DOHH2 (cell line): ENCODE results near the gene TYMS.

ENCODE experiments used
- H3F3A ChIP-seq: fragments of 200-600 bp; sonication (generic), shearing (Covaris generic); 2 replicates; pipeline ENCODE4 v1.6.0; 2016; ENCODE audit warnings: antibody characterized with exemption, mild to moderate bottlenecking; ENCODE audit not compliant: control insufficient read depth, insufficient read depth
- H3K27ac ChIP-seq: fragments of 200-600 bp; sonication (generic); 2 replicates; pipeline ENCODE4 v1.5.1; 2014; ENCODE audit warnings: low read depth, mild to moderate bottlenecking, low read length, moderate library complexity
- H3K27me3 ChIP-seq: fragments of 200-600 bp; sonication (generic); 2 replicates; pipeline ENCODE4 v1.6.1; 2014; ENCODE audit warnings: mild to moderate bottlenecking, low read length, mixed read lengths; ENCODE audit not compliant: control insufficient read depth
- H3K36me3 ChIP-seq: fragments of 200-600 bp; sonication (generic); 2 replicates; pipeline ENCODE4 v1.6.1; 2014; ENCODE audit warnings: mild to moderate bottlenecking, low read length, moderate library complexity, mixed read lengths; ENCODE audit not compliant: control insufficient read depth
- H3K4me1 ChIP-seq: fragments of 200-600 bp; sonication (generic); 2 replicates; pipeline ENCODE4 v1.6.1; 2014; ENCODE audit warnings: mild to moderate bottlenecking, low read length, mixed read lengths; ENCODE audit not compliant: control insufficient read depth
- H3K4me2 ChIP-seq: fragments of 200-600 bp; sonication (generic); 2 replicates; pipeline ENCODE4 v1.6.0; 2014; ENCODE audit warnings: mild to moderate bottlenecking, low read length, moderate library complexity
- H3K4me3 ChIP-seq: fragments of 200-600 bp; sonication (generic); 2 replicates; pipeline ENCODE4 v1.5.1; 2014; ENCODE audit warnings: mild to moderate bottlenecking, low read length, mixed read lengths
- H3K79me2 ChIP-seq: fragments of 200-600 bp; sonication (generic); 2 replicates; pipeline ENCODE4 v1.6.1; 2014; ENCODE audit warnings: mild to moderate bottlenecking, low read length, mixed read lengths; ENCODE audit not compliant: control insufficient read depth
- H3K9me2 ChIP-seq: fragments of 200-600 bp; sonication (generic); replicated peaks from 2 replicates; pipeline ENCODE4 v1.6.1; 2014; ENCODE audit warnings: mild to moderate bottlenecking, low read length, mixed read lengths; ENCODE audit not compliant: control insufficient read depth
- H3K9me3 ChIP-seq: fragments of 200-600 bp; sonication (generic); 2 replicates; pipeline ENCODE4 v1.6.1; 2014; ENCODE audit warnings: antibody characterized with exemption, low read length, mixed read lengths; ENCODE audit not compliant: control insufficient read depth, insufficient read depth
- H4K20me1 ChIP-seq: fragments of 200-600 bp; sonication (generic); 2 replicates; pipeline ENCODE4 v1.6.0; 2014; ENCODE audit warnings: low read depth, mild to moderate bottlenecking, antibody characterized with exemption, low read length, moderate library complexity; ENCODE audit not compliant: control insufficient read depth, insufficient read depth
- EZH2phosphoT487 ChIP-seq: fragments of 200-600 bp; sonication (generic); IDR thresholded peaks from 2 replicates; pipeline ENCODE4 v1.6.1; 2017; ENCODE audit warnings: borderline replicate concordance, mild to moderate bottlenecking, antibody characterized with exemption, low read length, moderate library complexity, mixed read lengths
- TF ChIP-seq, protein P1 (sequence below): fragments of 200-600 bp; sonication (generic); IDR thresholded peaks from one replicate; pipeline ENCODE4 v1.5.1; 2014; ENCODE audit warnings: antibody characterized with exemption, mild to moderate bottlenecking, low read depth, low read length; ENCODE audit not compliant: poor library complexity, severe bottlenecking

TYMS gene

DNA sequence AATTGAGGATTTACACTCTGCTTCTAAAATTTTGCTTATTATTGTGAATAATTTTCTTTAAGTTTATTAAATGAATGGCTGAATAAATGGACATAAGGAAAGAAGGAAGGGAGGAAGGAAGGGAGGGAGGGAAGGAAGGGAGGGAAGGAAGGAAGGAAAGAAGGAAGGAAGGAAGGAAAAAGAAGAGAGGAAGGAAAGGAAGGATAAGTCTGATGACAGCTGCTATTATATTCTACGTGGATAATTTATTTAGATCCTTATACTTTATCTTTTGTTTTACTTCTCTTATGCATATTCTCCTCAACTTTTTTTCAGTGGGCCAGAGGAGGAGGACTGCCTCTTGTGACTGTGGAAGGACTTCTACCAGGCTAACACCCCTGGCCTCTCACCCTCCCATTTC is 43.3 kb upstream of the TYMS start:
- Histone ChIP-seq H3K27ac (no peak overlapping the region), H3K4me1 (no peaks in the 10 kb centered on the region), H3K27me3 (peaks cover 8% of the 10 kb centered on the region), H3K79me2 (no peaks in the 10 kb centered on the region), H3F3A (no peaks in the 10 kb centered on the region), H3K4me2 (no peak overlapping the region), H4K20me1 (no peaks in the 10 kb centered on the region), H3K9me2 (no peaks in the 10 kb centered on the region), H3K36me3 (no peaks in the 10 kb centered on the region), H3K4me3 (no peak overlapping the region), H3K9me3 (no peaks in the 10 kb centered on the region)
- TF ChIP-seq EZH2phosphoT487 = no peak
- TF ChIP-seq, protein P1, sequence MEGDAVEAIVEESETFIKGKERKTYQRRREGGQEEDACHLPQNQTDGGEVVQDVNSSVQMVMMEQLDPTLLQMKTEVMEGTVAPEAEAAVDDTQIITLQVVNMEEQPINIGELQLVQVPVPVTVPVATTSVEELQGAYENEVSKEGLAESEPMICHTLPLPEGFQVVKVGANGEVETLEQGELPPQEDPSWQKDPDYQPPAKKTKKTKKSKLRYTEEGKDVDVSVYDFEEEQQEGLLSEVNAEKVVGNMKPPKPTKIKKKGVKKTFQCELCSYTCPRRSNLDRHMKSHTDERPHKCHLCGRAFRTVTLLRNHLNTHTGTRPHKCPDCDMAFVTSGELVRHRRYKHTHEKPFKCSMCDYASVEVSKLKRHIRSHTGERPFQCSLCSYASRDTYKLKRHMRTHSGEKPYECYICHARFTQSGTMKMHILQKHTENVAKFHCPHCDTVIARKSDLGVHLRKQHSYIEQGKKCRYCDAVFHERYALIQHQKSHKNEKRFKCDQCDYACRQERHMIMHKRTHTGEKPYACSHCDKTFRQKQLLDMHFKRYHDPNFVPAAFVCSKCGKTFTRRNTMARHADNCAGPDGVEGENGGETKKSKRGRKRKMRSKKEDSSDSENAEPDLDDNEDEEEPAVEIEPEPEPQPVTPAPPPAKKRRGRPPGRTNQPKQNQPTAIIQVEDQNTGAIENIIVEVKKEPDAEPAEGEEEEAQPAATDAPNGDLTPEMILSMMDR = no peak

DNA sequence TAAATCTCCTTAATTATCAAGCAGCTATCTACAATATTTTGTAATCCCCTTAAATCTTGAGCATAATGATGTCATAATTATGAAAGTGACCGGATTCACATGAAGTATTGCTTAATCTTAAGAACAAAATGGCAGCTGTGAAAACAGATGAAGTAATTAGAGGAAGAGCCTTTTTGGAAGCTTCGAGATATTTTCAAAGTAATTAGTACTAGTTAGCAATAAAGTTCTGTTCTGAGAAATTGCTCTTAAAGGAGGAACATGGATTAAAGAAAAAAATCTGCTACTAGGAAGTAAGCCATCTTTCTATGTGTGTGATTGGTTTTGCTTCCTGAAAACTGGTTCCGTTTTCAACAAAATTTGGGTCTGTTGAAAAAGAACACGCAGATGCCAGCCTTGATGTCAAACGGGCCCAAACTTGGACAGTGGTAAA is 42.3 kb upstream of the TYMS start:
- TF ChIP-seq, protein P1 = no peak
- TF ChIP-seq EZH2phosphoT487 = no peak
- H3K27me3 ChIP-seq = peaks cover 8% of the 10 kb centered on the region
- H3K9me3 ChIP-seq = no peaks in the 10 kb centered on the region
- H4K20me1 ChIP-seq = no peaks in the 10 kb centered on the region
- H3K4me1 ChIP-seq = no peaks in the 10 kb centered on the region
- H3K36me3 ChIP-seq = no peaks in the 10 kb centered on the region
- no peak overlapping the region for H3K27ac ChIP-seq
- H3F3A ChIP-seq = no peaks in the 10 kb centered on the region
- no peak overlapping the region for H3K4me2 ChIP-seq
- H3K79me2 ChIP-seq = no peaks in the 10 kb centered on the region
- H3K9me2 ChIP-seq = no peaks in the 10 kb centered on the region
- H3K4me3 ChIP-seq = no peak overlapping the region

DNA sequence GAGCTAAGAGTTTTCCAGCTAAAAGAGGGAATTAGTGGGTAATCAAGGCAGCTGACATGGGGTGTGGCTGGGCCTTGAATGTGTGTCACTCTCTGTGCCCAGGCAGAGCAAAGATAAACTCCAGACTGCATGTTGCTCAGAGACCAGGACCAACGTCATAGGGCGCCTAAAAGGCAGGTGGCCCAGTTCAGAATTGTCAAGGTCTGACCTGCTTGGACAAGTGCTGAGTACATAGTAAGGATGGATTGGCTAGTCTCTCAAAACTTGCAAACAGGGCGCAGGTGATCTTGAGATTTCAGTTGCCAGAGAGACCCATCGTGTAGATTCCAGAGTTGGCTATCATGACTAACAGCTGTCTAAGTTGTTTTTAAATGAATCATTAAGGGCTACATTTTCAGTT is 41.7 kb upstream of the TYMS start:
- Histone ChIP-seq H4K20me1 (no peaks in the 10 kb centered on the region), H3K4me3 (no peak overlapping the region), H3K4me1 (no peaks in the 10 kb centered on the region), H3K4me2 (no peak overlapping the region), H3K27me3 (peaks cover 8% of the 10 kb centered on the region), H3K9me3 (no peaks in the 10 kb centered on the region), H3K9me2 (no peaks in the 10 kb centered on the region), H3F3A (no peaks in the 10 kb centered on the region), H3K79me2 (no peaks in the 10 kb centered on the region), H3K27ac (no peak overlapping the region), H3K36me3 (no peaks in the 10 kb centered on the region)
- TF ChIP-seq, protein P1 = no peak
- no peak for TF ChIP-seq EZH2phosphoT487

DNA sequence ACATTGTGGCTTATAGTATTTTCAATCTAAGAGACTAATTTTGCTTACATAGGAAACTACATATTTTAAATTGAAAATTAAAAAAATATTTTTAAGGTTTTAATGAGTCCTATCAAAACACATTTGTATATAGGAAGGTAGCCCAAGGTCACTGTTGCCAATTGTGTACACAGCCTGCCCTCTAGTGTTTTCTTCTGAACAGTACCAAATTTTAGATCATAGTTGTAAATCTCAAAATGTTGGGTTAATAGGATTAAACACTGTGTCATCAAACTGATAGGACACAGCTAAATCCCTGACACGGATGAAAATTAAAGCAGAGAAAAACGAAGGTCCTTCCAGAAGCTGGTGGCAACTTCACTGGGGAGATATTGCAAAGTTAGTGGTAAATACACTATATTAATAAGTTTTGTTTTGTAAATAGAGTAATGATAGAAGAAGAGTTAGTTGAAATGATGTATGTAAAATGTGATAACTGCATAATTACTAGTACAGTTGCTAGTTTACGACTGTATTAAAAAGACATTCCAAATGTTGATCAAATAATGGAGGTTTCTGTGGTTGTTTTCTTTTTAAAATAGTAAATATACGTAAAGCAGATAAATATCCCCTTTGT is 41.0 kb upstream of the TYMS start:
- H3F3A ChIP-seq = no peaks in the 10 kb centered on the region
- no peaks in the 10 kb centered on the region for H4K20me1 ChIP-seq
- H3K9me3 ChIP-seq = no peaks in the 10 kb centered on the region
- no peak overlapping the region for H3K4me2 ChIP-seq
- peaks cover 8% of the 10 kb centered on the region for H3K27me3 ChIP-seq
- no peak for TF ChIP-seq EZH2phosphoT487
- TF ChIP-seq, protein P1 = peak; percentile 60
- H3K27ac ChIP-seq = no peak overlapping the region
- H3K4me3 ChIP-seq = no peak overlapping the region
- H3K4me1 ChIP-seq = no peaks in the 10 kb centered on the region
- no peaks in the 10 kb centered on the region for H3K9me2 ChIP-seq
- no peaks in the 10 kb centered on the region for H3K36me3 ChIP-seq
- H3K79me2 ChIP-seq = no peaks in the 10 kb centered on the region
